ENCODE measurements around the gene ASL.
A peak's percentile ranks its signal among the peaks of the same experiment; 100 is the strongest.
"Not testable (repeated sequence)": the region's sequence is repeated elsewhere in the genome, so short reads cannot be mapped to it uniquely, and the experiment has no call there.

The ASL gene

DNA sequence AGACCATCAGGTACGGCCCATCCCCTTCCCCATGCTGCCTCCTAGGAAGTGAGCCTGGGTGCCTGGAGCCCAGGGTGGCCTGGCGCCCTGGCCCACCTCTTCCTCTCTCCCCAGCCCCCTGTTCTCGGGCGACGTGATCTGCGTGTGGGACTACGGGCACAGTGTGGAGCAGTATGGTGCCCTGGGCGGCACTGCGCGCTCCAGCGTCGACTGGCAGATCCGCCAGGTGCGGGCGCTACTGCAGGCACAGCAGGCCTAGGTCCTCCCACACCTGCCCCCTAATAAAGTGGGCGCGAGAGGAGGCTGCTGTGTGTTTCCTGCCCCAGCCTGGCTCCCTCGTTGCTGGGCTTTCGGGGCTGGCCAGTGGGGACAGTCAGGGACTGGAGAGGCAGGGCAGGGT is 17.0 kb downstream of the ASL start:
- no peak for DNase-seq
- ChIA-PET CTCF (interaction anchor here (0.6 kb wide), 1 partner anchor 341 kb away, joined by 3 read pairs; no protein-coding TSS in a partner anchor), POLR2A (no interaction called here)
- Histone ChIP-seq H3K27me3 (replicated peaks in 2 of 5; ENCODE audit: control insufficient read depth in 4 of 5, insufficient read depth in 5 of 5, low read length in 4 of 5) (no peaks in the 10 kb centered on the region), H3K27ac (ENCODE audit: insufficient read depth in 1 of 2, low read depth in 1 of 2, low read length in 2 of 2, poor library complexity in 1 of 2, severe bottlenecking in 2 of 2) (no peak overlapping the region), H3K4me1 (ENCODE audit: control extremely low read depth in 1 of 4, control insufficient read depth in 4 of 4, insufficient read depth in 4 of 4, low read length in 3 of 4) (no peaks in the 10 kb centered on the region), H3K9me3 (ENCODE audit: control extremely low read depth in 1 of 5, control insufficient read depth in 4 of 5, insufficient read depth in 2 of 5, low read depth in 1 of 5, low read length in 4 of 5) (no peaks in the 10 kb centered on the region), H3K4me3 (ENCODE audit: control insufficient read depth in 1 of 7, extremely low read depth in 1 of 7, insufficient read depth in 4 of 7, low read depth in 2 of 7, low read length in 6 of 7) (no peak overlapping the region), H3K36me3 (ENCODE audit: control insufficient read depth in 4 of 4, insufficient read depth in 4 of 4, low read length in 3 of 4) (peaks cover 0 to 8% (median 1%) of the 10 kb centered on the region in 4 experiments)
- WGBS (ENCODE audit: insufficient coverage): 96% methylated on average over 15 of the region's 19 CpGs

GRCh38 chr7:66095010-66095409 is 19.4 kb downstream of the ASL start:
- no peak overlapping the region for H3K4me3 ChIP-seq (ENCODE audit: control insufficient read depth in 1 of 7, extremely low read depth in 1 of 7, insufficient read depth in 4 of 7, low read depth in 2 of 7, low read length in 6 of 7)
- 100% methylated on average over 1 of the region's 4 CpGs for WGBS (ENCODE audit: insufficient coverage)
- H3K9me3 ChIP-seq (ENCODE audit: control extremely low read depth in 1 of 5, control insufficient read depth in 4 of 5, insufficient read depth in 2 of 5, low read depth in 1 of 5, low read length in 4 of 5): no peaks in the 10 kb centered on the region
- H3K27me3 ChIP-seq (replicated peaks in 2 of 5; ENCODE audit: control insufficient read depth in 4 of 5, insufficient read depth in 5 of 5, low read length in 4 of 5): no peaks in the 10 kb centered on the region
- H3K36me3 ChIP-seq (ENCODE audit: control insufficient read depth in 4 of 4, insufficient read depth in 4 of 4, low read length in 3 of 4): peaks cover 0 to 4% (median 1%) of the 10 kb centered on the region in 4 experiments
- no peak for DNase-seq
- peaks cover 0 to 7% (median 6%) of the 10 kb centered on the region in 4 experiments for H3K4me1 ChIP-seq (ENCODE audit: control extremely low read depth in 1 of 4, control insufficient read depth in 4 of 4, insufficient read depth in 4 of 4, low read length in 3 of 4)
- CTCF ChIA-PET: no interaction called here
- POLR2A ChIA-PET: no interaction called here
- H3K27ac ChIP-seq (ENCODE audit: insufficient read depth in 1 of 2, low read depth in 1 of 2, low read length in 2 of 2, poor library complexity in 1 of 2, severe bottlenecking in 2 of 2): no peak overlapping the region

DNA sequence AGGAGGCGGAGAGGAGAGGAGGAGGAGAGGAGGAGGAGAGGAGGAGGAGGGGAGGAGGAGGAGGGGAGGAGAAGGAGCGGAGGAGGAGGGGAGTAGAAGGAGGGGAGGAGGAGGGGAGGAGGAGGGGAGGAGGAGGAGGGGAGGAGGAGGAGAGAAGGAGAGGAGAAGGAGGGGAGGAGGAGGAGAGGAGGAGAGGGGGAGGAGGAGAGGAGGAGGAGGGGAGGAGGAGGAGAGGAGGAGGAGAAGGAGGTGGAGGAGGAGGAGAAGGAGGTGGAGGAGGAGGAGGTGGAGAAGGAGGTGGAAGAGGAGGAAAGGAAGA is 23.6 kb downstream of the ASL start:
- WGBS (ENCODE audit: insufficient coverage): no CpG with 5 or more reads among the region's 2 CpGs

DNA sequence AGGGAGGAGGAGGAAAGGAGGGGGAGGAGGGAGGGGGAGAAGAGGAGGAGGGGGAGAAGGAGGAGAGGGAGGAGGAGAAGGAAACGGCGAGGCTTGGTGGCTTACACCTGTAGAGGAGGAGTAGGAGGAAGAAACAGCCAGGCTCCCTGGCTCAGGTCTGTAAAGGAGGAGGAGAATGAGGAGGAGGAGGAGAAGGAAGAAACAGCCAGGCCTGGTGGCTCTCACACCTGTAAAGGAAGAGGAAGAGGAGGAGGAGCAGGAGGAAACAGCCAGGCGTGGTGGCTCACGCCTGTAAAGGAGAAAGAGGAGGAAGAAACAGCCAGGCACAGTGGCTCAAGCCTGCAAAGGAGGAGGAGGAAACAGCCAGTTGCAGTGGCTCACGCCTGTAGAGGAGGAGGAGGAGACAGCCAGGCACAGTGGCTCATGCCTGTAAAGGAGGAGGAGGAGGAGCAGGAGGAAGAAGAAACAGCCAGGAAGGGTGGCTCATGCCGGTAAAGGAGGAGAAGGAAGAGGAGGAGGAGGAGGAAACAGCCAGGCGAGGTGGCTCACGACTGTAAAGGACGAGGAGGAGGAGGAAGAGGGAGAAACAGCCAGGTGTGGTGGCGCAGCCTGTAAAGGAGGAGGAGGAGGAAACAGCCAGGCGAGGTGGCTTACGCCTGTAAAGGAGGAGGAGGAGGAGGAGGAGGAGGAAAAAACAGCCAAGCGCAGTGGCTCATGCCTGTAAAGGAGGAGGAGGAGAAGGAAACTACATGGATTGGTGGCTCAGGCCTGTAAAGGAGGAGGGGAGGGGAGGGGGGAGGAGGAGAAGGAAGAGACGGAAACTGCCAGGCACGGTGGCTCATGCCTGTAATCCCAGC is 24.2 kb downstream of the ASL start:
- Histone ChIP-seq H3K27ac (ENCODE audit: insufficient read depth in 1 of 2, low read depth in 1 of 2, low read length in 2 of 2, poor library complexity in 1 of 2, severe bottlenecking in 2 of 2) (peak overlapping the region in 1 of 2 experiments; percentile 70), H3K4me3 (ENCODE audit: control insufficient read depth in 1 of 7, extremely low read depth in 1 of 7, insufficient read depth in 4 of 7, low read depth in 2 of 7, low read length in 6 of 7) (peak overlapping the region; percentile 10 to 73 (median 52)), H3K36me3 (ENCODE audit: control insufficient read depth in 4 of 4, insufficient read depth in 4 of 4, low read length in 3 of 4) (no peaks in the 10 kb centered on the region), H3K27me3 (replicated peaks in 2 of 5; ENCODE audit: control insufficient read depth in 4 of 5, insufficient read depth in 5 of 5, low read length in 4 of 5) (no peaks in the 10 kb centered on the region), H3K4me1 (ENCODE audit: control extremely low read depth in 1 of 4, control insufficient read depth in 4 of 4, insufficient read depth in 4 of 4, low read length in 3 of 4) (peaks cover 0 to 10% (median 7%) of the 10 kb centered on the region in 4 experiments), H3K9me3 (ENCODE audit: control extremely low read depth in 1 of 5, control insufficient read depth in 4 of 5, insufficient read depth in 2 of 5, low read depth in 1 of 5, low read length in 4 of 5) (no peaks in the 10 kb centered on the region)
- CTCF ChIA-PET: interaction anchor here (1.0 kb wide), 1 partner anchor 66 kb away, joined by 3 read pairs; no protein-coding TSS in a partner anchor
- WGBS (ENCODE audit: insufficient coverage): 1% methylated on average over 14 of the region's 15 CpGs
- peak; percentile 29 to 62 (median 48) for DNase-seq
- POLR2A ChIA-PET: interaction anchor here (0.6 kb wide), 1 partner anchor 24 kb away, joined by 3 read pairs; the partner anchor contains the start of gene ASL

More for the DNA sequence above, 23.6 kb downstream of the ASL start:
- peak overlapping the region in 1 of 7 experiments; percentile 73 for H3K4me3 ChIP-seq (ENCODE audit: control insufficient read depth in 1 of 7, extremely low read depth in 1 of 7, insufficient read depth in 4 of 7, low read depth in 2 of 7, low read length in 6 of 7)
- peaks cover 0 to 10% (median 7%) of the 10 kb centered on the region in 4 experiments for H3K4me1 ChIP-seq (ENCODE audit: control extremely low read depth in 1 of 4, control insufficient read depth in 4 of 4, insufficient read depth in 4 of 4, low read length in 3 of 4)
- H3K27me3 ChIP-seq (replicated peaks in 2 of 5; ENCODE audit: control insufficient read depth in 4 of 5, insufficient read depth in 5 of 5, low read length in 4 of 5): no peaks in the 10 kb centered on the region
- no peaks in the 10 kb centered on the region for H3K36me3 ChIP-seq (ENCODE audit: control insufficient read depth in 4 of 4, insufficient read depth in 4 of 4, low read length in 3 of 4)
- H3K27ac ChIP-seq (ENCODE audit: insufficient read depth in 1 of 2, low read depth in 1 of 2, low read length in 2 of 2, poor library complexity in 1 of 2, severe bottlenecking in 2 of 2): no peak overlapping the region
- ChIA-PET POLR2A (no interaction called here), CTCF (no interaction called here)
- no peak for DNase-seq
- no peaks in the 10 kb centered on the region for H3K9me3 ChIP-seq (ENCODE audit: control extremely low read depth in 1 of 5, control insufficient read depth in 4 of 5, insufficient read depth in 2 of 5, low read depth in 1 of 5, low read length in 4 of 5)

GRCh38 chr7:66100408-66101050 is 24.9 kb downstream of the ASL start:
- CTCF ChIA-PET: interaction anchor here (1.0 kb wide), 1 partner anchor 65 kb away, joined by 3 read pairs; no protein-coding TSS in a partner anchor
- WGBS (ENCODE audit: insufficient coverage): 100% methylated on average over 4 of the region's 12 CpGs
- H3K4me1 ChIP-seq (ENCODE audit: control extremely low read depth in 1 of 4, control insufficient read depth in 4 of 4, insufficient read depth in 4 of 4, low read length in 3 of 4): peaks cover 0 to 10% (median 7%) of the 10 kb centered on the region in 4 experiments
- H3K27me3 ChIP-seq (replicated peaks in 2 of 5; ENCODE audit: control insufficient read depth in 4 of 5, insufficient read depth in 5 of 5, low read length in 4 of 5): no peaks in the 10 kb centered on the region
- POLR2A ChIA-PET: interaction anchor here (0.6 kb wide), 1 partner anchor 25 kb away, joined by 3 read pairs; the partner anchor contains the start of gene ASL
- H3K4me3 ChIP-seq (ENCODE audit: control insufficient read depth in 1 of 7, extremely low read depth in 1 of 7, insufficient read depth in 4 of 7, low read depth in 2 of 7, low read length in 6 of 7): peak overlapping the region in 6 of 7 experiments; percentile 26 to 73 (median 54)
- H3K36me3 ChIP-seq (ENCODE audit: control insufficient read depth in 4 of 4, insufficient read depth in 4 of 4, low read length in 3 of 4): no peaks in the 10 kb centered on the region
- H3K9me3 ChIP-seq (ENCODE audit: control extremely low read depth in 1 of 5, control insufficient read depth in 4 of 5, insufficient read depth in 2 of 5, low read depth in 1 of 5, low read length in 4 of 5): no peaks in the 10 kb centered on the region
- H3K27ac ChIP-seq (ENCODE audit: insufficient read depth in 1 of 2, low read depth in 1 of 2, low read length in 2 of 2, poor library complexity in 1 of 2, severe bottlenecking in 2 of 2): no peak overlapping the region
- no peak for DNase-seq

DNA sequence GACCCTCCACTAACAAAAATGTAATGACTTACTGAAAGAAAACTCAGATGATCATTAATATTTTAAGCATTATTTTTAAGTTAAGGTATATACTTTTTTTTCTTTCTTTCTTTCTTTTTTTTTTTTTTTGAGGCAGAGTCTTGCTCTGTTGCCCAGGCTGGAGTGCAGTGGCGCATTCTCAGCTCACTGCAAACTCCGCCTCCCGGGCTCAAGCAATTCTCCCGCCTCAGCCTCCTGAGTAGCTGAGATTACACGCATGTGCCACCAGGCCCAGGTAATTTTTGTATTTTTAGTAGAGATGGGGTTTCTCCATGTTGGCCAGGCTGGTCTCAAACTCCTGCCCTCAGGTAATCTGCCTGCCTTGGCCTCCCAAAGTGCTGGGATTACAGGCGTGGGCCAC is 26.5 kb downstream of the ASL start:
- H3K9me3 ChIP-seq (ENCODE audit: control extremely low read depth in 1 of 5, control insufficient read depth in 4 of 5, insufficient read depth in 2 of 5, low read depth in 1 of 5, low read length in 4 of 5); H3K27me3 ChIP-seq (replicated peaks in 2 of 5; ENCODE audit: control insufficient read depth in 4 of 5, insufficient read depth in 5 of 5, low read length in 4 of 5); POLR2A ChIA-PET; DNase-seq; H3K4me3 ChIP-seq (ENCODE audit: control insufficient read depth in 1 of 7, extremely low read depth in 1 of 7, insufficient read depth in 4 of 7, low read depth in 2 of 7, low read length in 6 of 7); H3K27ac ChIP-seq (ENCODE audit: insufficient read depth in 1 of 2, low read depth in 1 of 2, low read length in 2 of 2, poor library complexity in 1 of 2, severe bottlenecking in 2 of 2); H3K36me3 ChIP-seq (ENCODE audit: control insufficient read depth in 4 of 4, insufficient read depth in 4 of 4, low read length in 3 of 4); H3K4me1 ChIP-seq (ENCODE audit: control extremely low read depth in 1 of 4, control insufficient read depth in 4 of 4, insufficient read depth in 4 of 4, low read length in 3 of 4): not testable (repeated sequence)
- CTCF ChIA-PET: interaction anchor here (1.2 kb wide), 1 partner anchor 50 kb away, joined by 3 read pairs; no protein-coding TSS in a partner anchor
- 100% methylated on average over 6 of the region's 6 CpGs for WGBS (ENCODE audit: insufficient coverage)

GRCh38 chr7:66103994-66104393 is 28.4 kb downstream of the ASL start:
- H3K36me3 ChIP-seq (ENCODE audit: control insufficient read depth in 4 of 4, insufficient read depth in 4 of 4, low read length in 3 of 4); DNase-seq; H3K27me3 ChIP-seq (replicated peaks in 2 of 5; ENCODE audit: control insufficient read depth in 4 of 5, insufficient read depth in 5 of 5, low read length in 4 of 5); H3K4me3 ChIP-seq (ENCODE audit: control insufficient read depth in 1 of 7, extremely low read depth in 1 of 7, insufficient read depth in 4 of 7, low read depth in 2 of 7, low read length in 6 of 7); H3K4me1 ChIP-seq (ENCODE audit: control extremely low read depth in 1 of 4, control insufficient read depth in 4 of 4, insufficient read depth in 4 of 4, low read length in 3 of 4); H3K9me3 ChIP-seq (ENCODE audit: control extremely low read depth in 1 of 5, control insufficient read depth in 4 of 5, insufficient read depth in 2 of 5, low read depth in 1 of 5, low read length in 4 of 5); H3K27ac ChIP-seq (ENCODE audit: insufficient read depth in 1 of 2, low read depth in 1 of 2, low read length in 2 of 2, poor library complexity in 1 of 2, severe bottlenecking in 2 of 2); POLR2A ChIA-PET; CTCF ChIA-PET: not testable (repeated sequence)
- 100% methylated on average over 2 of the region's 3 CpGs for WGBS (ENCODE audit: insufficient coverage)
